ENCODE results near the gene CDV3. TPM values are rescaled to one million over a fixed set of nuclear protein-coding genes. Genes with fewer than 3 reads are reported as not detected.
A peak's percentile ranks its signal among the peaks of the same experiment; 100 is the strongest.

Gene CDV3
- total RNA-seq, 1 experiment from 2014 or later, result 173 TPM

DNA sequence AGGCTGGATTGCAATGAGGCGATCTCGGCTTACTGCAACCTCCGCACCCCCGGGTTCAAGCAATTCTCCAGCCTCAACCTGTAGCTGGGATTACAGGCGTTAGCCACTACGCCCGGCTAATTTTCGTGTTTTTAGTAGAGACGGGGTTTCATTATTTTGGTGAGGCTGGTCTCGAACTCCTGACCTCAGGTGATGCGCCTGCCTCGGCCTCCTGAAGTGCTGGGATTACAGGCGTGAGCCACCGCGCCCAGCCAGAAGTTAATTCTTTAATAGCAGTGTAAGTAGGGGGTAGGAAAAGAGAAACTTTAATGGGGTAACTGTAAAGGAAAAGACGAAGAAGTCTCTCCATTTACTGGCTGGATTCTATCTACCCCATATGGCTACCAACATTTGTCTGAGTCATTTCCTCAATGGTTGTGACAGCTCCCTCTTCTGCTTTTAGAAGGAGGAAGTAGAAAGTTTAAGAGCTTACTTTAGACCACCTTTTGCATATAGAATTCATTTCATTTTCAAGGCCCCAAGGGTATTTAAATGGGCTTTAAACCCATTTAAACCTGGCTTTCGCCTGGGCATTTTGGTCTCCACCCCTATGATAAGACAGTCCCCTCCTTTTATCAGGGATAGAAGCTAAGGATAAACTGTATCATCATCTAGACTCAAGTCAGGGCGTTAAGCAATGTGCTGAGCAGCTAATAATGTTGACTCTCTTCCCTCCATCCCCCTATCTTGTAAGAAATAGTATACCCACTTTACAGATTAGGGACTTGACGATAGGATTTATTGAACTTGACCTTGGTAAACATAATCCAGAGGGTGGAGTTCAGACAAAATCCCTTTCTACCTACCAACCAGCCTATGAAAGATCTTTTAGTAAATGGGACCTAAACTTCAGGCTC, 1.1 kb upstream of the CDV3 start:
- Histone ChIP-seq H2AK5ac (ENCODE audit: insufficient read length, low read length) (no peak overlapping the region), H3T11ph (ENCODE audit: low read length) (no peak overlapping the region), H4K5ac (ENCODE audit: insufficient read length, low read depth, low read length) (no peak overlapping the region), H3K56ac (ENCODE audit: insufficient read length, low read depth, low read length) (no peak overlapping the region), H3K23ac (ENCODE audit: insufficient read length, low read depth, low read length) (no peak overlapping the region), H2AFZ (ENCODE audit: low read length) (no peak overlapping the region), H3K14ac (ENCODE audit: insufficient read depth, low read length) (no peak overlapping the region), H3K9me3 (ENCODE audit: control insufficient read depth, low read depth, low read length) (no peaks in the 10 kb centered on the region), H2BK12ac (ENCODE audit: insufficient read length, low read depth, low read length) (no peak overlapping the region), H2BK15ac (ENCODE audit: low read depth, low read length) (no peak overlapping the region), H4K8ac (replicated peaks; ENCODE audit: insufficient read length, low read depth, low read length) (no peak overlapping the region), H3K79me2 (ENCODE audit: insufficient read depth, low read length) (peaks cover 16% of the 10 kb centered on the region), H3K4me1 (ENCODE audit: insufficient read depth, low read length) (no peaks in the 10 kb centered on the region), H3K9ac (ENCODE audit: extremely low read depth, insufficient read length, low read length) (peak overlapping the region; percentile 33), H3K4ac (ENCODE audit: low read depth, low read length) (no peak overlapping the region), H4K91ac (ENCODE audit: insufficient read length, low read depth, low read length) (no peak overlapping the region), H3K23me2 (ENCODE audit: insufficient read length, low read depth, low read length, poor library complexity, severe bottlenecking) (no peaks in the 10 kb centered on the region), H2BK120ac (ENCODE audit: low read depth, low read length, poor library complexity, severe bottlenecking) (no peak overlapping the region), H2BK5ac (ENCODE audit: insufficient read length, low read length) (no peak overlapping the region), H4K20me1 (ENCODE audit: control insufficient read depth, insufficient read depth, insufficient read length) (peaks cover 4% of the 10 kb centered on the region), H3K18ac (ENCODE audit: insufficient read length, low read depth, low read length) (no peak overlapping the region), H3K4me2 (ENCODE audit: insufficient read depth, insufficient read length, low read length) (peak overlapping the region; percentile 34), H3K27me3 (ENCODE audit: insufficient read depth, low read length) (no peaks in the 10 kb centered on the region), H3K79me1 (ENCODE audit: insufficient read depth, low read depth, low read length, poor library complexity, severe bottlenecking) (no peaks in the 10 kb centered on the region), H3K27ac (ENCODE audit: insufficient read length, low read depth, low read length) (peak overlapping the region; percentile 77), H2BK20ac (ENCODE audit: low read depth, low read length, poor library complexity, severe bottlenecking) (no peak overlapping the region)
- Mint-ChIP-seq H3K27ac (peak overlapping the region; percentile 88 to 97 (median 92)), H3K9me3 (no peaks in the 10 kb centered on the region), H3K4me3 (peak overlapping the region; percentile 70 to 80), H3K4me1 (peaks cover 33 to 34% of the 10 kb centered on the region in 2 experiments), H3K36me3 (ENCODE audit: insufficient read depth in 1 of 3, low read depth in 3 of 3) (peaks cover 22 to 29% (median 27%) of the 10 kb centered on the region in 3 experiments), H3K27me3 (ENCODE audit: low read depth) (no peaks in the 10 kb centered on the region)
- TF ChIP-seq, protein P1, sequence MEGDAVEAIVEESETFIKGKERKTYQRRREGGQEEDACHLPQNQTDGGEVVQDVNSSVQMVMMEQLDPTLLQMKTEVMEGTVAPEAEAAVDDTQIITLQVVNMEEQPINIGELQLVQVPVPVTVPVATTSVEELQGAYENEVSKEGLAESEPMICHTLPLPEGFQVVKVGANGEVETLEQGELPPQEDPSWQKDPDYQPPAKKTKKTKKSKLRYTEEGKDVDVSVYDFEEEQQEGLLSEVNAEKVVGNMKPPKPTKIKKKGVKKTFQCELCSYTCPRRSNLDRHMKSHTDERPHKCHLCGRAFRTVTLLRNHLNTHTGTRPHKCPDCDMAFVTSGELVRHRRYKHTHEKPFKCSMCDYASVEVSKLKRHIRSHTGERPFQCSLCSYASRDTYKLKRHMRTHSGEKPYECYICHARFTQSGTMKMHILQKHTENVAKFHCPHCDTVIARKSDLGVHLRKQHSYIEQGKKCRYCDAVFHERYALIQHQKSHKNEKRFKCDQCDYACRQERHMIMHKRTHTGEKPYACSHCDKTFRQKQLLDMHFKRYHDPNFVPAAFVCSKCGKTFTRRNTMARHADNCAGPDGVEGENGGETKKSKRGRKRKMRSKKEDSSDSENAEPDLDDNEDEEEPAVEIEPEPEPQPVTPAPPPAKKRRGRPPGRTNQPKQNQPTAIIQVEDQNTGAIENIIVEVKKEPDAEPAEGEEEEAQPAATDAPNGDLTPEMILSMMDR (conservative IDR thresholded peaks at IDR 0.05), result no peak
- no peak for DNase-seq
- WGBS (ENCODE audit: extremely low coverage, insufficient read length, low lambda C conversion rate), result no CpG with 5 or more reads among the region's 19 CpGs

All from H9 (cell line).